ENCODE measurements around the gene ACTL7A.

Gene ACTL7A

DNA sequence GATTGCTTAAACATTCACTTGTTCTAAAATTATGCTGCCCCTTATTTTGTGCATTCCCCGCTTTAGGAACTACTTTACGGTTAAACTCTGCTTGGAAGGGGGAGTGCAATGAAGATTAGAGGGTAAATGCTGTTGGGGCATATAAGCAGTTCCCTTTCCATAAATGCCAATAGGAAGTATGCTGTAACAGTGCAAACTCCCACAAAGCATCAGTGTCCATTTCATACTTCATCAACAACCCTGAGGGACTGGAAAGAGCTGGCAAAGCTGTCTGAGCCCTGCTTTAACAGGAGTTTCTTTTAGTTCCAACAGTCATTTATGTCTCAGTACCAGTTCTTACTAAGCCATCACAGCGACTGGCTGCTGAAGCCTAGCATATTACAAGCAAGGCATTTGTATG is 1.8 kb downstream of the ACTL7A start:
- H3K4me3 ChIP-seq (ENCODE audit: low read depth in 1 of 2, low read length in 2 of 2) = no peak overlapping the region
- H3K27ac ChIP-seq (ENCODE audit: low read length) = no peak overlapping the region
- no peaks in the 10 kb centered on the region for H3K27me3 ChIP-seq (ENCODE audit: low read depth, low read length)
- H3K36me3 ChIP-seq (ENCODE audit: control insufficient read depth in 1 of 2, insufficient read depth in 2 of 2, low read length in 2 of 2) = peaks cover 4 to 12% of the 10 kb centered on the region in 2 donors
- H3K9me3 ChIP-seq (ENCODE audit: control insufficient read depth in 1 of 2, low read length in 2 of 2) = no peaks in the 10 kb centered on the region
- H3K4me1 ChIP-seq (ENCODE audit: control insufficient read depth in 1 of 2, insufficient read depth in 2 of 2, low read length in 2 of 2) = no peaks in the 10 kb centered on the region

DNA sequence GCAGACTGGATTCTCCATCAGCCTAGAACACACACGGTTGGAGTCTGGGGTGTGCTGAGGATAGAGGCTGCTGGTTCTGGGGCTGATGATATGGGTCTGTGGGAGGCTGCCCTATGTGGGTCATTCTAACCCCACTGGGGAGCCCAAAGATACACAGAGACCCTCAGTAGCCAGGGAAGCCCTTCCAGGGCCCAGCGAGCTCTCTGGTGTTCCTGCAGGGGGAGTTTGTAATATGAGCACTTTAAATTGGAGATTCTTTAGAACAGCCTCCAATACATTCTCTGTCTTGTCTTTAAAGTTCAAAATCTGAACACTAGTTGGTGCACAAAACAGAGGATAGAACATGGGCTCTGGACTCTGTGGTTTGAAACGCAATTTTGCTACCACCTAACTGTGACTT is 2.4 kb downstream of the ACTL7A start:
- Histone ChIP-seq H3K36me3 (ENCODE audit: control insufficient read depth in 1 of 2, insufficient read depth in 2 of 2, low read length in 2 of 2) (peaks cover 9 to 16% of the 10 kb centered on the region in 2 donors), H3K4me3 (ENCODE audit: low read depth in 1 of 2, low read length in 2 of 2) (no peak overlapping the region), H3K4me1 (ENCODE audit: control insufficient read depth in 1 of 2, insufficient read depth in 2 of 2, low read length in 2 of 2) (no peaks in the 10 kb centered on the region), H3K27ac (ENCODE audit: low read length) (no peak overlapping the region), H3K9me3 (ENCODE audit: control insufficient read depth in 1 of 2, low read length in 2 of 2) (no peaks in the 10 kb centered on the region), H3K27me3 (ENCODE audit: low read depth, low read length) (no peaks in the 10 kb centered on the region)

DNA sequence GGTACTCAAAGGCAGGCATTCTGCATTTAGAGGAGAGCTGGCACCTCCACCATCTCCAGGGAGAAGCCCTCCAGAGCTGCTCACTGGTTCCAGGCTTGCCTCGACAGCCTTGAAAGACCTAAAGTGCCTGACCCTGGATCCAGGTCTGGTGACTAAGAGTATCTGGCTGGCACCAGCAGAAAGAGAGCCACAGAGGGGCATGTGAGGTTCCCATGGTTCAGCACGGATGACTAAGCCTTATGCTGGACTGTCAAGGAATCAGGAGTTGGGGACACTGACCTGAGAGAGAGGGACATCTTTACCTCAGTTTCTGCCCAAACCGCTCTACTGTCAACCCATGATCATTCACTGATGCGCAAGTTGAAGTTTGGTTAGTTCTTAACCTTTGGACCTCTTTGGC is 3.0 kb downstream of the ACTL7A start:
- no peaks in the 10 kb centered on the region for H3K4me1 ChIP-seq (ENCODE audit: control insufficient read depth in 1 of 2, insufficient read depth in 2 of 2, low read length in 2 of 2)
- peaks cover 9 to 16% of the 10 kb centered on the region in 2 donors for H3K36me3 ChIP-seq (ENCODE audit: control insufficient read depth in 1 of 2, insufficient read depth in 2 of 2, low read length in 2 of 2)
- no peak overlapping the region for H3K27ac ChIP-seq (ENCODE audit: low read length)
- no peak overlapping the region for H3K4me3 ChIP-seq (ENCODE audit: low read depth in 1 of 2, low read length in 2 of 2)
- H3K27me3 ChIP-seq (ENCODE audit: low read depth, low read length) = no peaks in the 10 kb centered on the region
- H3K9me3 ChIP-seq (ENCODE audit: control insufficient read depth in 1 of 2, low read length in 2 of 2) = no peaks in the 10 kb centered on the region

DNA sequence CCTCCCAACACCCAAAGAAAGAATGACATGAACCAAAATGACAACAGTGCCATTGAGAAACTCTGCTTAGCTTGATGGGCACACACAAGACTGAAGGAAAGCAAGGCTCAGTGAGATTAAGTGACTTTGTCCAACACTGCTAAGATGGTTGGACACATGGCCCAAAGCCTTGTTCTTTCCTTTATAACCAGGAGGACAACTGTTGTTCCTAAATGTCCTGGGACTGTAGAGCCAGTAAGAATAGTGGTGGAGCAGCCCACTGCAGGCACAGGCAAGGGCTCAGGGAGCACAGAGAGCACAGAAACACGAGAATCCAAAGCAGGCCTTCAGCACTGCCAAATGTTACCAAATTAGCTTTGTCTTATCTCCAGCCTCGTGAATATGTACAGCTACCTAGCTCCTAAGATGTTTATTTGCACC is 3.9 kb downstream of the ACTL7A start:
- Histone ChIP-seq H3K4me3 (ENCODE audit: low read depth in 1 of 2, low read length in 2 of 2) (no peak overlapping the region), H3K36me3 (ENCODE audit: control insufficient read depth in 1 of 2, insufficient read depth in 2 of 2, low read length in 2 of 2) (peaks cover 9 to 23% of the 10 kb centered on the region in 2 donors), H3K4me1 (ENCODE audit: control insufficient read depth in 1 of 2, insufficient read depth in 2 of 2, low read length in 2 of 2) (no peaks in the 10 kb centered on the region), H3K27me3 (ENCODE audit: low read depth, low read length) (no peaks in the 10 kb centered on the region), H3K27ac (ENCODE audit: low read length) (no peak overlapping the region), H3K9me3 (ENCODE audit: control insufficient read depth in 1 of 2, low read length in 2 of 2) (no peaks in the 10 kb centered on the region)

DNA sequence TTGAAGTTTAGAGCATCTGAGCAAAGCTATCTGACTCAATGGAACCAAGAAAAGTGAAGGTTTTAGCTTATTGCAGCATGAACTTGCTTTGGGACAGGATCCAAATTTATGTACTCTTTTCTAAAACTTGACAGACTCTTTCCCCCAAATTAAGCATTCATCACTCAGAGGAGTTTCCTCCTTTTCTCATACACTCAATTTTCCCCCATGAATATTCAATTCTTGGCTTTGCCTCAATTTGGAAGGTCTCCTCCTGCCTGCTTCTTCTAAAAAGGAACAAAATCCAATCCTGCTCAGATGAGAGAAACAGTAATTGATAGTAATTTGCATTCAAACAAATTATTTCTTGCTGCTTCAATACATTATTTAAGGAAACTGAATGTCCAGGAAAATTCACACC is 5.0 kb downstream of the ACTL7A start:
- Histone ChIP-seq H3K9me3 (ENCODE audit: control insufficient read depth in 1 of 2, low read length in 2 of 2) (no peaks in the 10 kb centered on the region), H3K27ac (ENCODE audit: low read length) (no peak overlapping the region), H3K36me3 (ENCODE audit: control insufficient read depth in 1 of 2, insufficient read depth in 2 of 2, low read length in 2 of 2) (peaks cover 9 to 34% of the 10 kb centered on the region in 2 donors), H3K27me3 (ENCODE audit: low read depth, low read length) (no peaks in the 10 kb centered on the region), H3K4me3 (ENCODE audit: low read depth in 1 of 2, low read length in 2 of 2) (no peak overlapping the region), H3K4me1 (ENCODE audit: control insufficient read depth in 1 of 2, insufficient read depth in 2 of 2, low read length in 2 of 2) (no peaks in the 10 kb centered on the region)

DNA sequence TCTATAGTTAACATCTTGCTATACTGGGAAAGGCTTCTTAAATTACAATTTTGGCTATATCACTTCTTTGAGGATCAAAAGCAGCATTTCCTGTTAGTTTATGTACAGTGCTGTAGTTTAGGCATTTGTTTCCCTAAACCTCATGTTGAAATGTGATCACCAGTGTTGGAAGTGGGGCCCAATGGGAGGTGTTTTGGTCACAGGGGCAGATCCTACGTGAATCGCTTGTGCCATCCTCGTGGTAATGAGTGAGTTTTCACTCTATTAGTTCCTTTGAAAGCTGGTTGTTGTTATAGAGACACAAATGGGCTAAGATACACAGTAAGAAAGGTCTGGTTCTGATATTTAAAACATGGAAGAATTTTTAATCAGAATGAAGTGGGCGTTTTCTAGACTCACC is 5.8 kb downstream of the ACTL7A start:
- H3K4me1 ChIP-seq (ENCODE audit: control insufficient read depth in 1 of 2, insufficient read depth in 2 of 2, low read length in 2 of 2) = no peaks in the 10 kb centered on the region

DNA sequence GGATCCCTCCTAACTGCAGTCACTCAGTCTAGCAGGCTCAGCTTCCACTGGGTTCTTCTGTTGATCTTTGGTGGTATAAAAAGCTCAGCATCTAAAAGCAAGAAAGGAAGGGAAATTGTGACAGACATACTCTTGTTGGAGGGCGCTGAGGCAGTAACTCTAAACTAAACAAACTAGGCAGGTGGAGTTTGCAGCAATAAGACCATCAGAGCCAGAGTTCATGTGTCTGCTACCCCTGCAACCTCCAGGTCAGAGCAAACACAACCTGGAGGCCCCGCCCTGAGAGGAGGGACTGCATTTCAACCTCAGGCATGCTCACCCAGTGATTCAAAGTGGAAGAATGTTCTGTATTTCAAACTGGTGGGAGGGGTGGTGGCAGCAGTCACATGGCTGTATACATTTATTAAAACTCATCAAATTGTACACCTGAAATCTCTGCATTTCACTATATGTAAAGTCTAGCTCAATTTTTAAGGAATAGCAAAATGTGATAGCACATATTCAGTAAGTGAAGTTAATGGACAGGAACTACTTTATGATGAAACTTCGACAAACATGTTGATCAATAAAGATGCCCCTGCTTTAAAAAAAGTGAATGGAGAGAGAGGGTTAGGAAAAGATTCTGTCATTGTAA is 7.1 kb downstream of the ACTL7A start:
- Histone ChIP-seq H3K9me3 (ENCODE audit: control insufficient read depth in 1 of 2, low read length in 2 of 2) (no peaks in the 10 kb centered on the region), H3K27me3 (ENCODE audit: low read depth, low read length) (no peaks in the 10 kb centered on the region), H3K4me1 (ENCODE audit: control insufficient read depth in 1 of 2, insufficient read depth in 2 of 2, low read length in 2 of 2) (no peaks in the 10 kb centered on the region), H3K36me3 (ENCODE audit: control insufficient read depth in 1 of 2, insufficient read depth in 2 of 2, low read length in 2 of 2) (peaks cover 20 to 53% of the 10 kb centered on the region in 2 donors), H3K4me3 (ENCODE audit: low read depth in 1 of 2, low read length in 2 of 2) (no peak overlapping the region), H3K27ac (ENCODE audit: low read length) (no peak overlapping the region)

More for the DNA sequence above, 5.8 kb downstream of the ACTL7A start:
- H3K27me3 ChIP-seq (ENCODE audit: low read depth, low read length) = no peaks in the 10 kb centered on the region
- no peak overlapping the region for H3K4me3 ChIP-seq (ENCODE audit: low read depth in 1 of 2, low read length in 2 of 2)
- H3K36me3 ChIP-seq (ENCODE audit: control insufficient read depth in 1 of 2, insufficient read depth in 2 of 2, low read length in 2 of 2) = peaks cover 9 to 40% of the 10 kb centered on the region in 2 donors
- H3K27ac ChIP-seq (ENCODE audit: low read length) = no peak overlapping the region
- no peaks in the 10 kb centered on the region for H3K9me3 ChIP-seq (ENCODE audit: control insufficient read depth in 1 of 2, low read length in 2 of 2)

DNA sequence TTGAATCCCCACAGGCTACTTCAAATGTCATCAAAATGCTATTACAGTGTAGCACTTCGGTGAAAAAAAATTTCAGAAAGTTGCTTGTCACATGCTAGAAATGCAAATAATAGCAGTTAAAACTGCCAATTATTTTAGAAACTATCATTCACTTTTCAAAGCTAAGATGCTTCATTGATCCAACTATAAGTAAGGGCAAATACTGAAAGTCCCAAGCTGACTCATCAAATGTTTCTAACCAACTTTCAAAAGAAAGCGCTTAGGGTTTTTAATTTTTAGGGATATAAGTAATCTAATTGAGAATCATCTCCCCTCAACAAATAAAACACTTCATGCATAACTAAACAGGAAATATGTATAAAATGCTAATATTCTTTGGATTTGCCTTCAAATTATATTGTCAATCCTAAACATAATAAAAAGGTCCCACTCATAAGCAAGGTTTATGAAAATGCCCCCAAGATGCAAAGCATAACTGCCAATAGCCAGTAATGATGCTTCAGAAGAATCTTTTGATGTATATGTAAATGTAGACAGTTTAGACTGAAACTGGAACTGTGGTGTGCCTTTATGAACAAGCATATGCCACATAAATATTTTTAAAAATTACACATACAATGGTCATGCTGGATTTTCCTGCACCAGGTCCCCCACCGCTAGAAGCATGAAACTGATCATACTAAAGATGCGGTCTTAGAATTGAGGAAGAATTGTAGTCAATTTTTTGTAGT is 12.2 kb downstream of the ACTL7A start:
- Histone ChIP-seq H3K4me3 (ENCODE audit: low read depth in 1 of 2, low read length in 2 of 2) (no peak overlapping the region), H3K9me3 (ENCODE audit: control insufficient read depth in 1 of 2, low read length in 2 of 2) (no peaks in the 10 kb centered on the region), H3K27me3 (ENCODE audit: low read depth, low read length) (no peaks in the 10 kb centered on the region), H3K36me3 (ENCODE audit: control insufficient read depth in 1 of 2, insufficient read depth in 2 of 2, low read length in 2 of 2) (peaks cover 43 to 87% of the 10 kb centered on the region in 2 donors), H3K27ac (ENCODE audit: low read length) (no peak overlapping the region), H3K4me1 (ENCODE audit: control insufficient read depth in 1 of 2, insufficient read depth in 2 of 2, low read length in 2 of 2) (no peaks in the 10 kb centered on the region)

DNA sequence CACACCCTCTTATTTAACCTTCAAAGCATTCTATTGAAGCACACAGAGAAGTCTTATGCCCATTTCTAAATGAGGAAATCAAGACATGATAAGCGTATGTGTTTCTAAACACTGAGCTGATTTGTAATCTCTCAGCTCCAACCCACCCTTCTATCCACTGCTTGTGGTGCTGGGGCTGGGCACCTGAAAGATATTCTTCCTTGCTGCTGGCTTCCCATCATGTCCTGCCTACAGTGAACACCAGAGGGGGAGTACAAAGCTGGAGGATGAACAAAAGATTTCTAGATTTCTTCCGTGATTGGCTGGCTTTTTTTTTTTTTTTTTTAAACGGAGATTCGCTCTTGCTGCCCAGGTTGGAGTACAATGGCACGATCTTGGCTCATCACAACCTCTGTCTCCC is 14.4 kb downstream of the ACTL7A start:
- no peak overlapping the region for H3K27ac ChIP-seq (ENCODE audit: low read length)
- H3K9me3 ChIP-seq (ENCODE audit: control insufficient read depth in 1 of 2, low read length in 2 of 2) = no peaks in the 10 kb centered on the region
- H3K27me3 ChIP-seq (ENCODE audit: low read depth, low read length) = no peaks in the 10 kb centered on the region
- peaks cover 49 to 94% of the 10 kb centered on the region in 2 donors for H3K36me3 ChIP-seq (ENCODE audit: control insufficient read depth in 1 of 2, insufficient read depth in 2 of 2, low read length in 2 of 2)
- H3K4me3 ChIP-seq (ENCODE audit: low read depth in 1 of 2, low read length in 2 of 2) = no peak overlapping the region
- H3K4me1 ChIP-seq (ENCODE audit: control insufficient read depth in 1 of 2, insufficient read depth in 2 of 2, low read length in 2 of 2) = no peaks in the 10 kb centered on the region

DNA sequence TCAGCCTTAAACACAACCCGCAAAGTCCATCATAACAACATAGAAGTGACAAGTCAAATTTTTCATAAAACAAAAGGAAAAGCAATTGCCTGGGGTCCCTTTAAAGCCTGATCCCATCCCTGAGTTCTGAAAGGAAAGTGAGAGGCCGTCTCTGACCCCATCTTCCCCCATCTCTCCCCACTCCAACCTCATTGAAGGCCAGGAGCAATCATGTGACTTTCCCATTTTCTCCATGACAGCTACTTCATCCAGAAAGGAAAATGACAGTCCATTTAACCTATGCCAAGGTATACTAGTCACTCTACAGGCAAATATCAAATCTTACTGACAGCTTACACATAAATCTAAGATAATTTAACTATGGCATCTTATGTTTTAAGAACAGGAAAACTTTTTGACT is 15.5 kb downstream of the ACTL7A start:
- H3K27ac ChIP-seq (ENCODE audit: low read length) = no peak overlapping the region
- H3K36me3 ChIP-seq (ENCODE audit: control insufficient read depth in 1 of 2, insufficient read depth in 2 of 2, low read length in 2 of 2) = peaks cover 55 to 95% of the 10 kb centered on the region in 2 donors
- no peaks in the 10 kb centered on the region for H3K9me3 ChIP-seq (ENCODE audit: control insufficient read depth in 1 of 2, low read length in 2 of 2)
- H3K4me3 ChIP-seq (ENCODE audit: low read depth in 1 of 2, low read length in 2 of 2) = no peak overlapping the region
- no peaks in the 10 kb centered on the region for H3K27me3 ChIP-seq (ENCODE audit: low read depth, low read length)
- no peaks in the 10 kb centered on the region for H3K4me1 ChIP-seq (ENCODE audit: control insufficient read depth in 1 of 2, insufficient read depth in 2 of 2, low read length in 2 of 2)

DNA sequence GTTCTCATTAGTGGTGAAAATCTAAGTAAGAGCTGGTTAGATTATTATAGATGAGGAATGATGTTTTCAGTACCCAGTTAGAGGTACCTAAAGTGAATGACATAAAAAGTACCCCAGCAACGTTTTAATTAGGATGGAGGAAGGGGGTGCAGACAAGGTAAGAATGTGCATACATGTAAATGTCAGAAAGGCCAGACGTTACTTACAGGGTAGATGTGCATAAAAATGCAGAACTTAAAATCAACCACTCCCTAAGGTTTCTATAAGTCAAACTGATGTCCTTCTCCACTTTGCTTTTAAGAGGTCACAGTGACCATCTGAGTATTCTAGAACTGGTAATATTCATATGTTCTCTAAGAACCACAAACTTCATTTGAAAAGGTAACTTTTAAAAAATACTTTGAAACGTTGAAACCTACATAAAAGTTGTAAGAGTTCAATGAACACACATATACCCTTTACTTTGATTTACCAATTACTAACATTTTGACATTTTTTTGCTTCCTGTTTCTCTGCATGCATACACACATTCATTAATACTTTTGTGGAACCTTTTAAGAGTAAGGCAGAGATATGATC is 18.8 kb downstream of the ACTL7A start:
- Histone ChIP-seq H3K4me3 (ENCODE audit: low read depth in 1 of 2, low read length in 2 of 2) (no peak overlapping the region), H3K4me1 (ENCODE audit: control insufficient read depth in 1 of 2, insufficient read depth in 2 of 2, low read length in 2 of 2) (peaks cover 0 to 3% of the 10 kb centered on the region in 2 donors), H3K9me3 (ENCODE audit: control insufficient read depth in 1 of 2, low read length in 2 of 2) (no peaks in the 10 kb centered on the region), H3K27me3 (ENCODE audit: low read depth, low read length) (no peaks in the 10 kb centered on the region), H3K27ac (ENCODE audit: low read length) (no peak overlapping the region), H3K36me3 (ENCODE audit: control insufficient read depth in 1 of 2, insufficient read depth in 2 of 2, low read length in 2 of 2) (peaks cover 30 to 68% of the 10 kb centered on the region in 2 donors)

All from muscle layer of duodenum (tissue), 2 donors.